Muscle layer of duodenum (tissue), 2 donors: ENCODE data around the gene ADAMTSL4.
A peak's percentile ranks its signal among the peaks of the same experiment; 100 is the strongest.

Experiments used
- H3K27ac ChIP-seq: one replicate; pipeline ENCODE4 v1.7.0; 2013; ENCODE audit warnings: mild to moderate bottlenecking, low read length
- H3K27me3 ChIP-seq: one replicate; pipeline ENCODE4 v1.7.0; 2013; ENCODE audit warnings: low read depth, mild to moderate bottlenecking, control low read depth, low read length
- H3K36me3 ChIP-seq, 2 donors: one replicate each; pipeline ENCODE4 v1.7.0; 2013; ENCODE audit warnings: low read length in 2 of 2, control low read depth in 1 of 2, mild to moderate bottlenecking in 1 of 2; ENCODE audit not compliant: insufficient read depth in 2 of 2, control insufficient read depth in 1 of 2
- H3K4me1 ChIP-seq, 2 donors: one replicate each; pipeline ENCODE4 v1.7.0; 2013; ENCODE audit warnings: low read length in 2 of 2, mild to moderate bottlenecking in 2 of 2, control low read depth in 1 of 2, moderate library complexity in 1 of 2; ENCODE audit not compliant: insufficient read depth in 2 of 2, control insufficient read depth in 1 of 2
- H3K4me3 ChIP-seq, 2 donors: one replicate each; pipeline ENCODE4 v1.7.0; 2013; ENCODE audit warnings: low read length in 2 of 2, low read depth in 1 of 2, mild to moderate bottlenecking in 1 of 2
- H3K9me3 ChIP-seq, 2 donors: one replicate each; pipeline ENCODE4 v1.7.0; 2013; ENCODE audit warnings: low read length in 2 of 2, control low read depth in 1 of 2, mild to moderate bottlenecking in 1 of 2; ENCODE audit not compliant: control insufficient read depth in 1 of 2
- donor health status: healthy.

The ADAMTSL4 gene

GRCh38 chr1:150557065-150557600 lies 7.9 kb downstream of the ADAMTSL4 start:
- Histone ChIP-seq H3K9me3 (no peaks in the 10 kb centered on the region), H3K27me3 (no peaks in the 10 kb centered on the region), H3K4me3 (no peak overlapping the region), H3K27ac (no peak overlapping the region), H3K36me3 (peaks cover 0 to 36% of the 10 kb centered on the region in 2 donors), H3K4me1 (peaks cover 16 to 47% of the 10 kb centered on the region in 2 donors)

- Histone ChIP-seq H3K27me3 (no peaks in the 10 kb centered on the region), H3K4me1 (peaks cover 22 to 48% of the 10 kb centered on the region in 2 donors), H3K4me3 (no peak overlapping the region), H3K9me3 (no peaks in the 10 kb centered on the region), H3K27ac (no peak overlapping the region), H3K36me3 (peaks cover 0 to 36% of the 10 kb centered on the region in 2 donors)
Observed at GRCh38 chr1:150557813-150558212, 8.6 kb downstream of the ADAMTSL4 start.

GRCh38 chr1:150558303-150558704 lies 9.1 kb downstream of the ADAMTSL4 start:
- H3K27me3 ChIP-seq = no peaks in the 10 kb centered on the region
- no peak overlapping the region for H3K27ac ChIP-seq
- peaks cover 0 to 36% of the 10 kb centered on the region in 2 donors for H3K36me3 ChIP-seq
- no peaks in the 10 kb centered on the region for H3K9me3 ChIP-seq
- H3K4me1 ChIP-seq = peaks cover 27 to 48% of the 10 kb centered on the region in 2 donors
- H3K4me3 ChIP-seq = no peak overlapping the region

- Histone ChIP-seq H3K27ac (peak overlapping the region; percentile 100), H3K27me3 (no peaks in the 10 kb centered on the region), H3K9me3 (no peaks in the 10 kb centered on the region), H3K36me3 (peaks cover 0 to 36% of the 10 kb centered on the region in 2 donors), H3K4me1 (peaks cover 34 to 48% of the 10 kb centered on the region in 2 donors), H3K4me3 (peak overlapping the region in 1 of 2 donors; percentile 64)
Observed at GRCh38 chr1:150558761-150559655, 9.8 kb downstream of the ADAMTSL4 start.

- Histone ChIP-seq H3K27me3 (no peaks in the 10 kb centered on the region), H3K4me3 (peak overlapping the region in 1 of 2 donors; percentile 64), H3K27ac (peak overlapping the region; percentile 100), H3K36me3 (peaks cover 0 to 30% of the 10 kb centered on the region in 2 donors), H3K4me1 (peaks cover 38 to 50% of the 10 kb centered on the region in 2 donors), H3K9me3 (no peaks in the 10 kb centered on the region)
Observed at GRCh38 chr1:150559656-150560010, 10.4 kb downstream of the ADAMTSL4 start.

- Histone ChIP-seq H3K27me3 (no peaks in the 10 kb centered on the region), H3K9me3 (no peaks in the 10 kb centered on the region), H3K4me1 (peaks cover 42 to 54% of the 10 kb centered on the region in 2 donors), H3K27ac (peak overlapping the region; percentile 100), H3K36me3 (peaks cover 0 to 29% of the 10 kb centered on the region in 2 donors), H3K4me3 (peak overlapping the region; percentile 64 to 76)
Observed at GRCh38 chr1:150560011-150560438, 10.8 kb downstream of the ADAMTSL4 start.

- Histone ChIP-seq H3K4me3 (peak overlapping the region; percentile 64 to 76), H3K4me1 (peaks cover 43 to 58% of the 10 kb centered on the region in 2 donors), H3K27ac (peak overlapping the region; percentile 100), H3K9me3 (no peaks in the 10 kb centered on the region), H3K36me3 (peaks cover 0 to 24% of the 10 kb centered on the region in 2 donors), H3K27me3 (no peaks in the 10 kb centered on the region)
Observed at GRCh38 chr1:150560576-150561253, 11.5 kb downstream of the ADAMTSL4 start.

GRCh38 chr1:150561254-150561973 lies 12.2 kb downstream of the ADAMTSL4 start:
- Histone ChIP-seq H3K4me3 (peak overlapping the region; percentile 64 to 76), H3K27ac (peak overlapping the region; percentile 100), H3K36me3 (peaks cover 0 to 17% of the 10 kb centered on the region in 2 donors), H3K27me3 (no peaks in the 10 kb centered on the region), H3K4me1 (peaks cover 43 to 65% of the 10 kb centered on the region in 2 donors), H3K9me3 (no peaks in the 10 kb centered on the region)

GRCh38 chr1:150561974-150562445 lies 12.8 kb downstream of the ADAMTSL4 start:
- Histone ChIP-seq H3K27me3 (no peaks in the 10 kb centered on the region), H3K9me3 (no peaks in the 10 kb centered on the region), H3K4me1 (peaks cover 43 to 71% of the 10 kb centered on the region in 2 donors), H3K36me3 (peaks cover 0 to 15% of the 10 kb centered on the region in 2 donors), H3K4me3 (peak overlapping the region; percentile 64 to 76), H3K27ac (peak overlapping the region; percentile 100)

GRCh38 chr1:150562446-150563339 lies 13.5 kb downstream of the ADAMTSL4 start:
- Histone ChIP-seq H3K27ac (peak overlapping the region; percentile 100), H3K27me3 (no peaks in the 10 kb centered on the region), H3K4me3 (peak overlapping the region; percentile 64 to 76), H3K9me3 (no peaks in the 10 kb centered on the region), H3K36me3 (peaks cover 0 to 12% of the 10 kb centered on the region in 2 donors), H3K4me1 (peaks cover 50 to 78% of the 10 kb centered on the region in 2 donors)
